22Rv1 (cell line): Measurements from ENCODE around the gene RBMXL3.

Experiments used
- H3K27ac ChIP-seq: fragments of 450-650 bp; 2 replicates; pipeline ENCODE4 v1.5.1; 2017
- ZFX ChIP-seq: fragments of 450-650 bp; IDR thresholded peaks from 2 replicates; pipeline ENCODE4 v1.6.1; 2017; ENCODE audit warnings: antibody characterized with exemption, borderline replicate concordance
- TF ChIP-seq, protein P1 (sequence below): fragments of 450-650 bp; IDR thresholded peaks from 2 replicates; pipeline ENCODE4 v1.5.1; 2017; ENCODE audit warnings: mild to moderate bottlenecking

The RBMXL3 gene

DNA sequence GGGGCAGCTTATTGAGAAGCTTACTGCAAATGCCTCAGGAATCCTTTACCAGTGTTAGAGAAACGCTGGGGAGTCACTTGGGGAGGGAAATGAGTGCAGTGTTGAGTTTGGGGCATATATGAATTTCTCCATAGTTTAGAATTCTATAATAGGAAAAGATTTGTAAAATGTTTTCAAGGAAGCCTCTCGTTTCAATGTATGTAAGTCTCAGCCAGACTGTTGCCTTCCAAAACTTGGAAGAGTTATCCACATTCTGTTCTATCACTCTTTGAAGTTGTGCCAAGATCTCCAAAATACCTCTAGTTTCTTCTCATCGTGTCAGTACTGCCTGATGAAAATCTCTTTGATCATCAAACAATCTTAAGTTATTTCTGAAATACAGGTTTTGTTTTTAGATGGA is 45.3 kb downstream of the RBMXL3 start:
- no peak overlapping the region for H3K27ac ChIP-seq
- TF ChIP-seq, protein P1, sequence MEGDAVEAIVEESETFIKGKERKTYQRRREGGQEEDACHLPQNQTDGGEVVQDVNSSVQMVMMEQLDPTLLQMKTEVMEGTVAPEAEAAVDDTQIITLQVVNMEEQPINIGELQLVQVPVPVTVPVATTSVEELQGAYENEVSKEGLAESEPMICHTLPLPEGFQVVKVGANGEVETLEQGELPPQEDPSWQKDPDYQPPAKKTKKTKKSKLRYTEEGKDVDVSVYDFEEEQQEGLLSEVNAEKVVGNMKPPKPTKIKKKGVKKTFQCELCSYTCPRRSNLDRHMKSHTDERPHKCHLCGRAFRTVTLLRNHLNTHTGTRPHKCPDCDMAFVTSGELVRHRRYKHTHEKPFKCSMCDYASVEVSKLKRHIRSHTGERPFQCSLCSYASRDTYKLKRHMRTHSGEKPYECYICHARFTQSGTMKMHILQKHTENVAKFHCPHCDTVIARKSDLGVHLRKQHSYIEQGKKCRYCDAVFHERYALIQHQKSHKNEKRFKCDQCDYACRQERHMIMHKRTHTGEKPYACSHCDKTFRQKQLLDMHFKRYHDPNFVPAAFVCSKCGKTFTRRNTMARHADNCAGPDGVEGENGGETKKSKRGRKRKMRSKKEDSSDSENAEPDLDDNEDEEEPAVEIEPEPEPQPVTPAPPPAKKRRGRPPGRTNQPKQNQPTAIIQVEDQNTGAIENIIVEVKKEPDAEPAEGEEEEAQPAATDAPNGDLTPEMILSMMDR, result no peak

DNA sequence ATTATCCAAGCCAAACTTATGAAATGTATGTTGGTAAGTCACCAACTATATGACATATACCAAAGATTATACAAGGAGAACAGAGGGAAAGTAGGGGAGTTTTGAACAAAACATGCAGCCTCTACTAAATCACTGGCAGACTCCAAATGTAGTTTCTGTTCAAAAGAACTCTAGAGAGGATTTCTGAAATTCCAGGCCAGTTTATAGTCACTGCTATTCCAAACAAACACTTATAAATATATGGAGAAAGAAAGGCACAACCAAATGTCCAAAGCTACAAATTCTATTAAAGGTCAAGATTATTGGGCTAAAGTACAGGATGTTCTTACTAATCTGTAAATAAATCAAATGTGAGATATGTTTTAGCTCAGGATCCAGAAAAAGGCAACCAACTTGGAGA is 47.4 kb downstream of the RBMXL3 start:
- H3K27ac ChIP-seq, result peak overlapping the region; percentile 42
- TF ChIP-seq ZFX, result no peak
- TF ChIP-seq, protein P1, result no peak

GRCh38 chrX:115237056-115237455 is 47.8 kb downstream of the RBMXL3 start:
- TF ChIP-seq, protein P1, result no peak
- TF ChIP-seq ZFX, result no peak
- peak overlapping the region; percentile 42 for H3K27ac ChIP-seq
